Transverse colon (tissue), 4 donors: Measurements from ENCODE around the gene PRMT2.

Experiments used
- CTCF ChIP-seq, 5 experiments: fragments of 200-600 bp in 3 of 5; fragments of 450-650 bp in 2 of 5; sonication (generic) in 3 of 5; IDR thresholded peaks; 1 replicate in 2 of 5; 2 replicates in 3 of 5; pipeline ENCODE4 v1.5.1; 2016 to 2017; ENCODE audit warnings: antibody characterized with exemption in 5 of 5, inconsistent platforms in 3 of 5, mild to moderate bottlenecking in 2 of 5, moderate library complexity in 1 of 5
- POLR2A ChIP-seq: fragments of 450-650 bp; IDR thresholded peaks from one replicate; pipeline ENCODE4 v1.6.1; 2016; ENCODE audit warnings: antibody characterized with exemption, mild to moderate bottlenecking, moderate library complexity
- POLR2AphosphoS5 ChIP-seq, 3 donors: sonication (generic); formaldehyde crosslinking; IDR thresholded peaks; one replicate each; pipeline ENCODE4 v1.6.1; 2016; ENCODE audit warnings: antibody characterized with exemption in 3 of 3

- TF ChIP-seq CTCF (IDR thresholded peaks at IDR 0.05) (no peak), POLR2AphosphoS5 (IDR thresholded peaks at IDR 0.05) (no peak), POLR2A (no peak)
Measured at GRCh38 chr21:46645840-46646239, 10.4 kb downstream of the PRMT2 start.
